HFF-Myc (cell line): ENCODE data around the gene SSNA1.

ENCODE experiments used
- DNase-seq: peaks from one replicate; pipeline ENCODE4 v3.0.0-alpha.2; 2011; ENCODE audit warnings: low read depth; ENCODE audit errors: extremely low read depth
- H3K4me3 ChIP-seq: replicated peaks from 2 replicates; pipeline ENCODE4 v1.5.1; 2011; ENCODE audit warnings: low read depth, mild to moderate bottlenecking, control low read depth, low read length
- TF ChIP-seq, protein P1 (sequence below): IDR thresholded peaks from 2 replicates; pipeline ENCODE4 v1.5.1; 2012; ENCODE audit warnings: mild to moderate bottlenecking, low read depth, low read length, control low read depth; ENCODE audit errors: missing control alignments

SSNA1 gene

DNA sequence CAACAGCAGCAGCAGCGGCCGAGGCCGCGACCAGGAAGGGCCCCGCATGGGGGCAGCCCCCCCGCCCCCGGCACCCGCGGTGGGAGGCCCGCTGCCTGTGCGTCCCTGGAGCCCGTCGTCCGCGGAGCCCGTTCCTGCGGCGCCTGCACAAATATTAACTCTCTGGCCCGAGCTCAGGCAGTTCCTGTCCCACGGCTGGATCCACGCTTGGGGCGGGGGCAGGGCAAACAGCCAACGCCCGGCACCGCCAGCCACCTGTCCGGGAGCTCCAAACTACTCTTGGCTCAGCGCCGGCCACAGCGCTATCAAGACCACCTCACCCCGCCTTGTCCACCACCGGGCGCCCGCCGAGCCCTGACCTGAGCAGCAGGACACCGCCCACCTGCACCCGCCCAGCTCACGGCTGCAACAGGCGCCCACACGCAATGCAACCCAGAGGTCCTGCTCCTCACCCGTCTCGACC lies 18.5 kb upstream of the SSNA1 start, which contains the start of gene LRRC26:
TSS of gene LRRC26 (minus strand) at position 156 of the 463 bp plus-strand sequence. CDS start at position 48, 108 bp downstream.
- no peak for DNase-seq
- TF ChIP-seq, protein P1, sequence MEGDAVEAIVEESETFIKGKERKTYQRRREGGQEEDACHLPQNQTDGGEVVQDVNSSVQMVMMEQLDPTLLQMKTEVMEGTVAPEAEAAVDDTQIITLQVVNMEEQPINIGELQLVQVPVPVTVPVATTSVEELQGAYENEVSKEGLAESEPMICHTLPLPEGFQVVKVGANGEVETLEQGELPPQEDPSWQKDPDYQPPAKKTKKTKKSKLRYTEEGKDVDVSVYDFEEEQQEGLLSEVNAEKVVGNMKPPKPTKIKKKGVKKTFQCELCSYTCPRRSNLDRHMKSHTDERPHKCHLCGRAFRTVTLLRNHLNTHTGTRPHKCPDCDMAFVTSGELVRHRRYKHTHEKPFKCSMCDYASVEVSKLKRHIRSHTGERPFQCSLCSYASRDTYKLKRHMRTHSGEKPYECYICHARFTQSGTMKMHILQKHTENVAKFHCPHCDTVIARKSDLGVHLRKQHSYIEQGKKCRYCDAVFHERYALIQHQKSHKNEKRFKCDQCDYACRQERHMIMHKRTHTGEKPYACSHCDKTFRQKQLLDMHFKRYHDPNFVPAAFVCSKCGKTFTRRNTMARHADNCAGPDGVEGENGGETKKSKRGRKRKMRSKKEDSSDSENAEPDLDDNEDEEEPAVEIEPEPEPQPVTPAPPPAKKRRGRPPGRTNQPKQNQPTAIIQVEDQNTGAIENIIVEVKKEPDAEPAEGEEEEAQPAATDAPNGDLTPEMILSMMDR: no peak
- H3K4me3 ChIP-seq: 0 out of 2 replicates have a peak within 1 kb of the TSS, but pooled peaks have one; percentile 7

DNA sequence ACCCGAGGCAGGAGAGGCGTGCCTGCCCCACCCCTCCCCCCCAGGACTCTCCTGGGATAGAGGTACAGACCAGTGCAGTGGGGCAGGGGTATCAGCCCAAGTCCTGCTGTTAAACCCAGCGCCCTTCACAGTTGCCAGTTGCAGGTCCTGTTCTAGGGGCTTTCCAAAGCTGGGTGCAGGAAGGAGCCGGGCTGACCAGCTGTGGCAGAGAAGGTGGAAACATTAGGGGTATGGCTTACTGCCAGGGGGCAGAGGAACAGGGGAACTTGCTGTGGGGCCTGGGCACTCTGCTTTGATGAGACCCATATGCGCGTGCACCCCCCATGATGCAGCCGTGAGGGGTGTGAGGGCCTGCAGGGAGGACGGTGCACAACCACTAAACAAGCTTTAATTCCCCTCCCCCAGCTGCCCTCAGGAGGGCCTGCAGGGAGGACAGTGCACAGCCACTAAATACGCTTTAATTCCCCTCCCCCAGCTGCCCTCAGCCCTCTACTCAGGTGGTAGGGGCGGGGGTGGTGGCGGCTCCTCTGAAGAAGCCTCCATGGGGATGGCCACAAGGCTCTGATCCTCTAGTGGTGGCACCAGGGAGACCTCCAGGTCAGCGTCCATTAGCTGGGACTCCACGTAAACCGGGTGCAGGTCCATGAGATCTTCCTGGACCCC lies 17.9 kb upstream of the SSNA1 start:
- H3K4me3 ChIP-seq: no peak overlapping the region
- no peak for DNase-seq
- TF ChIP-seq, protein P1: no peak

DNA sequence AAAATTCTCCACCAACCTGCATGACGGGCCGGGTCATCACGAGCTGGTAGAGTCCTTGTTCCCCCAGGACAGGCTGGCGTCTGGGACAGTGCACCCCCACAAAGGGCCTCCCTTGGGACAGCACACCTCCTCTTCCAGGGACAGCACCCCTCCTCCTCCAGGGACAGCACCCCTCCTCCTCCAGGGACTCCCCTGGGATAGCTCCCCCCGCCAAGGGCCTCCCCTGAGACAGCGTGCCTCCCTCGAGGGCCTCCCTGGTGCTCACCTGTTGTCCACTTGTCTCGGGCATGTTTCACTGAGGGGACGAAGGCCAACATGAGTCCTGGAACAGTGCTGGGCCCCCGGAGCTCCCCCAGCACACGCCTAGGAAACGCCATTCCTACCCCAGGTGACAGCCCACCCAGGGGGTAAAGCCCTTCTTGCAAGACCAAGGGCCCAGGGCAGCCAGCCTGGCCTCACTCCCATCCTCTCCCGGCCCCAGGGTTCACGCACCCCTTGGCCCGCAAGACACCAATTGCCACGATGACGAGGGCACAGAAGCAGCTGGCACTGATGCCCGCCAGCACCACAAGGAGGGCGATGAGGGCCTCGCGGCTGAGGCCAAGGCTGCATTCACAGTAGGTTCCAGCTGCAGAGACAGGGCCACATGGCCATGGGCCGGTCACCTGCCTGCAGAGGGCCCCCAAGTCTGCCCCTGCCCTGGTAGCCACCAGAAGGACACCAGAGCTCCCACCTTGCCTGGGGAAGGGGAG lies 17.2 kb upstream of the SSNA1 start:
- TF ChIP-seq, protein P1: no peak
- no peak for DNase-seq
- no peak overlapping the region for H3K4me3 ChIP-seq

DNA sequence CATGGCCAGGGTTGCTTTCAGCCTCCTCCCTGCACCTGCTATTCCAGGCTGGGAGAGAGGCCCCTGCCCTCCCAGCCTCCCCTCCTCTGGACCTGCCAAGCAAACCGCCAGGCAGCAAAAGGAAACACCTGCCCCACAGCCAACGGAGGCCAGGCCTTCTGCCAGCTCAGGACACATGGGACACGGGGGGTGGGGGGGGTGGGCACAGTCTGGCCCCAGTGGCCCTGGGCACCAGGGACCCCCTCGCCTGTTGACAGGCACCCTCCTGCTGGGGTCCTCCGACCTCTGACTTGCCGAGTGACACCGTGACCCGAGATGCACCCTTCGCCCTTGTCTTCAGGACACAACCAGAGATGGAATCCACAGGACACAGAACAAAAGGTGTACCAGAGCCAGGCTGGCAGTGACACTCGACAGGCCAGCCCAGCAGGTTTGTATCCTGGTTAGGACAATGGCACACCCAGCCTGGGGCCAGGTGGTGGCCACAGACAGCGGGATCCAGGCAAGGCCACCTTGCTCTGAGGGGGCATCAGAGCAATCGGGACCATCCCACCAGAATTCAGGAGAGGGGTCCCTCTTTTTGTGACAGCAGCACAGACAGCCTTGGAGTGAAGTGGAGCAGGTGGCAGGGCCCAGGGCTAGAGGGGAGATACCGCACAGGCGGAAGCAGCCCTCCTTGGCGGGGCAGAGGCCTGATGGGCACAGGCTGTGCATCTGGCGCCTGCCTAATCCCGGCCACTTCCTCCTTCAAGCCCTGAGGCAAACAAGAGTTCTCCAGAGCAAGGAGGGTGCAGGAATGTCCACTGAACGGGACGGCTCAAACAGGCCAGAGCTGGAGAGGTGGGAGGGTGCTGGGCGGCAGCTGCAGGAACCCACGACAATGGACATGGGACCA lies 15.3 kb upstream of the SSNA1 start:
- DNase-seq: no peak
- TF ChIP-seq, protein P1: no peak
- H3K4me3 ChIP-seq: no peak overlapping the region

GRCh38 chr9:137173796-137174664 lies 14.4 kb upstream of the SSNA1 start:
- no peak overlapping the region for H3K4me3 ChIP-seq
- TF ChIP-seq, protein P1: no peak
- DNase-seq: no peak

DNA sequence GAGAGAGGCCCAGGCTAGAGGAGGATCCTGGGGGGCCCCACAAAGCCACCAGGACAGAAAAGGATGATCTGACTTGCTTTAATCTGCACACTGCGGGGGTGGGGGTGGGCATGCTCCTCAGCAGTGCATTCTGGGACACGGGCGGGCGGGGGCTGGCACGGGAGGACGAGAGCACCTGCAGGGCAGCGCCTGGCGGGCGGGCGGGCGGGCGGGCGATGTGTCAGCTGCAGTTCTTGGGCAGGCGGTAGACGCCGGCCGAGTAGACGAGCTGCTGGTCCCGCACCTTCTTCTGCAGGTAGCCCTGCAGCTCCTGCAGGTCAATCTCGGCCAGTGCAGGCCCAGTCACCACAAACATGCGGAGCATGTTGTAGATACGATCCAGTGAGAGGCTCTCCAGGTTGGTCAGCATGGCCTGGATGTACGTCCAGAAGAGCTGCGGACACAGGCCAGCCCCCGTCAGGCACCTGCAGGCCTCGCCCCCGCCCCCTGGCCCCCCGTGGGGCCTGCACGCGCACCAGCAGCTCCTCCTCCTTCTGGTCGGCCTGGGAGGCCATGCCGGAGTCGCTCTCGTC lies 13.7 kb upstream of the SSNA1 start:
- TF ChIP-seq, protein P1: no peak
- H3K4me3 ChIP-seq: no peak overlapping the region
- no peak for DNase-seq
